ENCODE data around the gene GMPPB. TPM values are rescaled to one million over a fixed set of nuclear protein-coding genes. Genes with fewer than 3 reads are reported as not detected.

GMPPB gene
- polyA plus RNA-seq, 3 donors, result 18.1 to 34.0 (median 20.5) TPM

GRCh38 chr3:49733551-49733950 lies 9.8 kb upstream of the GMPPB start:
- WGBS, 3 donors, result 56 to 90% (median 73%) methylated on average over 1 of the region's 1 CpG
- H3K27ac ChIP-seq (ENCODE audit: low read depth, low read length), result no peak overlapping the region

- 91 to 92% (median 91%) methylated on average over 11 of the region's 11 CpGs for WGBS, 3 donors
- no peak overlapping the region for H3K27ac ChIP-seq (ENCODE audit: low read depth, low read length)
Observed at GRCh38 chr3:49732597-49732996, 8.8 kb upstream of the GMPPB start.

GRCh38 chr3:49729966-49730609 lies 6.3 kb upstream of the GMPPB start:
- H3K27ac ChIP-seq (ENCODE audit: low read depth, low read length), result no peak overlapping the region
- WGBS, 3 donors, result 98 to 99% (median 98%) methylated on average over 4 of the region's 4 CpGs

- H3K27ac ChIP-seq (ENCODE audit: low read depth, low read length), result no peak overlapping the region
- 94 to 96% (median 95%) methylated on average over 15 of the region's 15 CpGs for WGBS, 3 donors
Observed at GRCh38 chr3:49727924-49728361, 4.2 kb upstream of the GMPPB start.

GRCh38 chr3:49727154-49727923 lies 3.6 kb upstream of the GMPPB start:
- 90 to 94% (median 90%) methylated on average over 19 of the region's 19 CpGs for WGBS, 3 donors
- H3K27ac ChIP-seq (ENCODE audit: low read depth, low read length), result no peak overlapping the region

GRCh38 chr3:49725906-49726681 lies 2.3 kb upstream of the GMPPB start:
- WGBS, 3 donors, result 64 to 85% (median 84%) methylated on average over 11 of the region's 11 CpGs
- no peak overlapping the region for H3K27ac ChIP-seq (ENCODE audit: low read depth, low read length)

GRCh38 chr3:49724586-49724985 lies 835 bp upstream of the GMPPB start:
- H3K27ac ChIP-seq (ENCODE audit: low read depth, low read length), result peak overlapping the region; percentile 47
- WGBS, 3 donors, result 15 to 22% (median 21%) methylated on average over 6 of the region's 6 CpGs

- peak overlapping the region; percentile 84 for H3K27ac ChIP-seq (ENCODE audit: low read depth, low read length)
- 0 to 1% (median 1%) methylated on average over 19 to 20 of the region's 20 CpGs for WGBS, 3 donors
Observed at GRCh38 chr3:49723296-49723627, 489 bp downstream of the GMPPB start.

GRCh38 chr3:49722896-49723295 lies 855 bp downstream of the GMPPB start:
- H3K27ac ChIP-seq (ENCODE audit: low read depth, low read length), result no peak overlapping the region
- WGBS, 3 donors, result 41 to 59% (median 51%) methylated on average over 8 of the region's 8 CpGs

GRCh38 chr3:49721896-49722781 lies 1.6 kb downstream of the GMPPB start:
- no peak overlapping the region for H3K27ac ChIP-seq (ENCODE audit: low read depth, low read length)
- WGBS, 3 donors, result 71 to 88% (median 85%) methylated on average over 26 of the region's 26 CpGs

GRCh38 chr3:49721596-49721895 lies 2.2 kb downstream of the GMPPB start:
- 72 to 80% (median 79%) methylated on average over 9 of the region's 9 CpGs for WGBS, 3 donors
- no peak overlapping the region for H3K27ac ChIP-seq (ENCODE audit: low read depth, low read length)

GRCh38 chr3:49720855-49721595 lies 2.7 kb downstream of the GMPPB start:
- no peak overlapping the region for H3K27ac ChIP-seq (ENCODE audit: low read depth, low read length)
- 55 to 86% (median 76%) methylated on average over 4 of the region's 4 CpGs for WGBS, 3 donors

- no peak within 1 kb of the TSS for H3K27ac ChIP-seq (ENCODE audit: low read depth, low read length)
- WGBS, 3 donors, result 0 to 1% (median 1%) methylated on average over 46 to 50 of the region's 50 CpGs
Observed at GRCh38 chr3:49719214-49719884, 4.4 kb downstream of the GMPPB start, which contains the start of gene AMIGO3. Gene AMIGO3, minus strand, starts transcription at chr3:49719684. Its CDS starts 219 bp downstream, at chr3:49719465.

GRCh38 chr3:49718858-49719213 lies 4.9 kb downstream of the GMPPB start:
- WGBS, 3 donors, result 5 to 8% (median 8%) methylated on average over 33 of the region's 33 CpGs

GRCh38 chr3:49717959-49718857 lies 5.5 kb downstream of the GMPPB start:
- H3K27ac ChIP-seq (ENCODE audit: low read depth, low read length), result no peak overlapping the region
- 55 to 67% (median 61%) methylated on average over 72 to 75 of the region's 75 CpGs for WGBS, 3 donors

More at GRCh38 chr3:49718858-49719213, 4.9 kb downstream of the GMPPB start:
- H3K27ac ChIP-seq (ENCODE audit: low read depth, low read length), result no peak overlapping the region

- H3K27ac ChIP-seq (ENCODE audit: low read depth, low read length), result no peak overlapping the region
- 83 to 96% (median 86%) methylated on average over 13 to 14 of the region's 14 CpGs for WGBS, 3 donors
Observed at GRCh38 chr3:49717211-49717958, 6.4 kb downstream of the GMPPB start.
